IMR-90 (cell line): ENCODE data around the gene PRR5. TPM values are rescaled to one million over a fixed set of nuclear protein-coding genes. Genes with fewer than 3 reads are reported as not detected.

Experiments
- ATAC-seq: fragments of 200-7000 bp; cut with Tn5 transposase; 2 replicates; pipeline ENCODE4 v1.9.1; 2020; ENCODE audit warnings: low read depth, mild to moderate bottlenecking, moderate library complexity
- BruUV-seq: library from RNA; stranded (reverse); fragments of 400-500 nt; replicated peaks from 2 replicates; lab custom pipeline; 2021; lab: Mats Ljungman, UMichigan
- CTCF ChIA-PET: fragments of 300-600 bp; formaldehyde crosslinking; extraction: SDS; loops from one replicate; lab custom pipeline; 2021; ENCODE audit warnings: antibody characterized with exemption; lab: Yijun Ruan, JAX
- POLR2A ChIA-PET: fragments of 300-600 bp; sonication (Branson Sonifier 250); formaldehyde crosslinking; loops from one replicate; lab custom pipeline; 2022; ENCODE audit warnings: antibody characterized with exemption; ENCODE audit not compliant: unreplicated experiment; lab: Charles Lee
- DNase-seq: peaks from one replicate; pipeline ENCODE4 v3.0.0; 2013
- H2AFZ ChIP-seq: replicated peaks from 2 replicates; pipeline ENCODE3; 2013; ENCODE audit warnings: low read length, mild to moderate bottlenecking; ENCODE audit not compliant: poor library complexity
- H2AK5ac ChIP-seq: 2 replicates; pipeline ENCODE4 v1.6.1; 2013; ENCODE audit warnings: low read depth, low read length, inconsistent platforms
- H2AK9ac ChIP-seq: replicated peaks from 2 replicates; pipeline ENCODE3; 2013; ENCODE audit warnings: mild to moderate bottlenecking, low read depth, low read length, moderate library complexity; ENCODE audit not compliant: poor library complexity
- H2BK120ac ChIP-seq: 2 replicates; pipeline ENCODE4 v1.6.1; 2013; ENCODE audit warnings: low read depth, low read length, inconsistent platforms
- H2BK15ac ChIP-seq: 3 replicates; pipeline ENCODE4 v1.6.1; 2013; ENCODE audit warnings: low read depth, low read length, inconsistent platforms
- H2BK20ac ChIP-seq: 2 replicates; pipeline ENCODE4 v1.6.1; 2013; ENCODE audit warnings: low read depth, mild to moderate bottlenecking, inconsistent platforms, low read length, moderate library complexity
- H2BK5ac ChIP-seq: 2 replicates; pipeline ENCODE4 v1.6.1; 2013; ENCODE audit warnings: mild to moderate bottlenecking, low read depth, low read length, inconsistent platforms; ENCODE audit not compliant: poor library complexity, severe bottlenecking
- H3K14ac ChIP-seq: replicated peaks from 2 replicates; pipeline ENCODE4 v1.6.1; 2013; ENCODE audit warnings: low read depth, low read length, inconsistent platforms
- H3K18ac ChIP-seq: 2 replicates; pipeline ENCODE4 v1.6.1; 2013; ENCODE audit warnings: low read depth, low read length, control low read depth
- H3K23ac ChIP-seq: 2 replicates; pipeline ENCODE4 v1.6.1; 2013; ENCODE audit warnings: low read depth, low read length, inconsistent platforms
- H3K27ac ChIP-seq: 2 replicates; pipeline ENCODE4 v1.5.1; 2013; ENCODE audit warnings: mild to moderate bottlenecking, control low read depth, low read length; ENCODE audit not compliant: insufficient read depth
- H3K27me3 ChIP-seq: 2 replicates; pipeline ENCODE4 v1.6.1; 2013; ENCODE audit warnings: low read length; ENCODE audit not compliant: control insufficient read depth, insufficient read depth
- H3K36me3 ChIP-seq: 2 replicates; pipeline ENCODE4 v1.6.1; 2013; ENCODE audit warnings: low read length, mixed read lengths; ENCODE audit not compliant: control insufficient read depth, insufficient read depth
- H3K4ac ChIP-seq: 2 replicates; pipeline ENCODE4 v1.6.1; 2013; ENCODE audit warnings: low read depth, low read length, inconsistent platforms
- H3K4me1 ChIP-seq: 2 replicates; pipeline ENCODE4 v1.6.1; 2013; ENCODE audit warnings: low read length, mixed read lengths; ENCODE audit not compliant: control insufficient read depth, insufficient read depth
- H3K4me2 ChIP-seq: 2 replicates; pipeline ENCODE4 v1.6.1; 2013; ENCODE audit warnings: low read depth, mild to moderate bottlenecking, control low read depth, low read length, moderate library complexity
- H3K4me3 ChIP-seq: 2 replicates; pipeline ENCODE4 v1.5.1; 2013; ENCODE audit warnings: low read depth, mild to moderate bottlenecking, control low read depth, low read length, moderate library complexity; ENCODE audit not compliant: insufficient read depth
- H3K56ac ChIP-seq: 2 replicates; pipeline ENCODE4 v1.6.1; 2013; ENCODE audit warnings: low read length, inconsistent platforms; ENCODE audit not compliant: insufficient read depth; ENCODE audit errors: extremely low read depth
- H3K79me1 ChIP-seq, 2 experiments: 2 replicates each; pipeline ENCODE4 v1.6.1; 2013; ENCODE audit warnings: low read length in 2 of 2, inconsistent platforms in 1 of 2, low read depth in 1 of 2
- H3K9ac ChIP-seq: 2 replicates; pipeline ENCODE4 v1.6.1; 2013; ENCODE audit warnings: low read depth, low read length, control low read depth
- H3K9me1 ChIP-seq: 2 replicates; pipeline ENCODE4 v1.6.1; 2013; ENCODE audit warnings: low read length, inconsistent platforms; ENCODE audit not compliant: insufficient read depth
- H3K9me3 ChIP-seq: 2 replicates; pipeline ENCODE4 v1.6.1; 2013; ENCODE audit warnings: low read length; ENCODE audit not compliant: control insufficient read depth, insufficient read depth
- H4K20me1 ChIP-seq: 2 replicates; pipeline ENCODE4 v1.6.1; 2013; ENCODE audit warnings: low read length, inconsistent platforms; ENCODE audit not compliant: insufficient read depth
- H4K5ac ChIP-seq: 2 replicates; pipeline ENCODE4 v1.6.1; 2013; ENCODE audit warnings: mild to moderate bottlenecking, low read depth, low read length, control low read depth
- H4K8ac ChIP-seq, 2 experiments: 2 replicates each; pipeline ENCODE4 v1.6.1; 2013; ENCODE audit warnings: low read depth in 2 of 2, low read length in 2 of 2, control low read depth in 1 of 2, inconsistent platforms in 1 of 2
- H4K91ac ChIP-seq: 2 replicates; pipeline ENCODE4 v1.6.1; 2013; ENCODE audit warnings: low read depth, low read length, inconsistent platforms; ENCODE audit not compliant: insufficient read depth
- BHLHE40 ChIP-seq: fragments of 150-350 bp; IDR thresholded peaks from 2 replicates; pipeline ENCODE4 v1.6.1; 2016; ENCODE audit warnings: mild to moderate bottlenecking, low read depth, low read length
- CEBPB ChIP-seq: IDR thresholded peaks from 2 replicates; pipeline ENCODE4 v1.6.1; 2012; ENCODE audit warnings: low read depth, low read length, improper control_type of control experiment
- CHD1 ChIP-seq: IDR thresholded peaks from 2 replicates; pipeline ENCODE4 v1.6.1; 2012; ENCODE audit warnings: low read depth, low read length, improper control_type of control experiment
- CTCF ChIP-seq: conservative IDR thresholded peaks from 2 replicates; pipeline ENCODE4 v1.5.1; 2012; ENCODE audit warnings: mild to moderate bottlenecking, low read depth, low read length, improper control_type of control experiment
- ELK1 ChIP-seq: fragments of 150-350 bp; IDR thresholded peaks from 2 replicates; pipeline ENCODE4 v1.6.1; 2016; ENCODE audit warnings: low read depth, mild to moderate bottlenecking, low read length, moderate library complexity, borderline replicate concordance
- FOS ChIP-seq: fragments of 150-350 bp; IDR thresholded peaks from 2 replicates; pipeline ENCODE4 v1.6.1; 2016; ENCODE audit warnings: low read depth, low read length
- MAFK ChIP-seq: IDR thresholded peaks from 2 replicates; pipeline ENCODE4 v1.6.1; 2012; ENCODE audit warnings: low read depth, low read length, improper control_type of control experiment
- MAZ ChIP-seq: IDR thresholded peaks from 2 replicates; pipeline ENCODE4 v1.6.1; 2012; ENCODE audit warnings: low read depth, mild to moderate bottlenecking, low read length, improper control_type of control experiment, moderate library complexity, borderline replicate concordance
- MXI1 ChIP-seq: IDR thresholded peaks from 2 replicates; pipeline ENCODE4 v1.6.1; 2012; ENCODE audit warnings: low read depth, mild to moderate bottlenecking, low read length, moderate library complexity, borderline replicate concordance
- NFE2L2 ChIP-seq: fragments of 150-350 bp; IDR thresholded peaks from 2 replicates; pipeline ENCODE4 v1.6.1; 2016; ENCODE audit warnings: low read depth, mild to moderate bottlenecking, low read length
- POLR2A ChIP-seq: IDR thresholded peaks from 2 replicates; pipeline ENCODE4 v1.6.1; 2012; ENCODE audit warnings: mild to moderate bottlenecking, low read depth, low read length
- RAD21 ChIP-seq: IDR thresholded peaks from 2 replicates; pipeline ENCODE4 v1.6.1; 2012; ENCODE audit warnings: low read length, improper control_type of control experiment
- RCOR1 ChIP-seq: IDR thresholded peaks from 2 replicates; pipeline ENCODE4 v1.6.1; 2012; ENCODE audit warnings: mild to moderate bottlenecking, low read length, improper control_type of control experiment; ENCODE audit not compliant: insufficient replicate concordance
- RFX5 ChIP-seq: IDR thresholded peaks from 2 replicates; pipeline ENCODE4 v1.8.0; 2012; ENCODE audit warnings: low read depth, mild to moderate bottlenecking, low read length, moderate library complexity
- SMC3 ChIP-seq: fragments of 150-350 bp; IDR thresholded peaks from 2 replicates; pipeline ENCODE4 v1.6.1; 2016; ENCODE audit warnings: low read depth, mild to moderate bottlenecking, antibody characterized with exemption, low read length, moderate library complexity
- USF2 ChIP-seq: fragments of 150-350 bp; IDR thresholded peaks from 2 replicates; pipeline ENCODE4 v1.6.1; 2017; ENCODE audit warnings: mild to moderate bottlenecking, antibody characterized with exemption, low read length, low read depth
- WGBS, 2 experiments: methylation state at CpG; one replicate each; pipeline versions ENCODE4 v1.1.5 to v1.1.7; 2013; ENCODE audit warnings: missing lambda C conversion rate in 2 of 2; ENCODE audit not compliant: insufficient read length in 1 of 2; ENCODE audit errors: extremely low coverage in 2 of 2; 5-methylcytosine and 5-hydroxymethylcytosine counted together
- dilution Hi-C: fragments of 300-500 bp; cut with HindIII; formaldehyde crosslinking; loops from one replicate; pipeline ENCODE4 v1.14.3; 2018; ENCODE audit warnings: low sequenced_read_pairs; ENCODE audit not compliant: unreplicated experiment
- in situ Hi-C: fragments of 300-500 bp; cut with MboI; formaldehyde crosslinking; loops from 3 replicates; pipeline ENCODE4 v1.14.3; 2019; ENCODE audit warnings: low sequenced_read_pairs, inconsistent platforms, mixed read lengths
- intact Hi-C: fragments of 100-400 bp; cut with micrococcal nuclease; formaldehyde crosslinking; loops from 2 replicates; pipeline ENCODE4 v1.10.0; 2022
- polyA plus RNA-seq, 3 experiments: library from polyadenylated mRNA; depleted of rRNA; stranded (reverse); fragments of >200 nt; gene quantifications; 2 replicates each; pipeline ENCODE4 v1.2.3, GENCODE V29; 2012; ENCODE audit warnings: low replicate concordance in 1 of 3
- total RNA-seq: library from RNA; depleted of rRNA; stranded (reverse); fragments of >200 nt; gene quantifications from 2 replicates; pipeline ENCODE4 v1.2.3, GENCODE V29; 2012

The PRR5 gene
- total and polyA plus RNA-seq, 2 of the 4 experiments (the other 2 are of a cell fraction): 8.1 to 24.3 TPM

GRCh38 chr22:44777364-44777755, 75.4 kb downstream of the PRR5 start:
- no peak overlapping the region for H3K4me3 ChIP-seq
- in situ Hi-C loops: no loop called here
- no peak overlapping the region for H3K27ac ChIP-seq
- H3K18ac ChIP-seq: no peak overlapping the region
- no peaks in the 10 kb centered on the region for H3K4me1 ChIP-seq
- CTCF ChIA-PET: interaction anchor here (0.7 kb wide), 1 partner anchor 1749 kb away, joined by 4 read pairs; no protein-coding TSS in a partner anchor
- H3K9me3 ChIP-seq: peaks cover 5% of the 10 kb centered on the region
- no peak overlapping the region for H2BK15ac ChIP-seq
- H4K91ac ChIP-seq: no peak overlapping the region
- H3K36me3 ChIP-seq: no peaks in the 10 kb centered on the region
- ATAC-seq (no peak), DNase-seq (no peak)
- no peak overlapping the region for H3K14ac ChIP-seq
- H2BK120ac ChIP-seq: no peak overlapping the region
- H2AK5ac ChIP-seq: no peak overlapping the region
- H3K23ac ChIP-seq: no peak overlapping the region
- H4K20me1 ChIP-seq: no peaks in the 10 kb centered on the region
- no peak overlapping the region for H3K4ac ChIP-seq
- dilution Hi-C loops: no loop called here
- H3K27me3 ChIP-seq: peaks cover 5% of the 10 kb centered on the region; the same call in 1 of the 2 replicates
- intact Hi-C loops: no loop called here
- H2AFZ ChIP-seq: no peak overlapping the region
- H3K4me2 ChIP-seq: no peak overlapping the region
- no peak for TF ChIP-seq RFX5
- no peak for TF ChIP-seq CEBPB
- no peak for TF ChIP-seq CHD1
- TF ChIP-seq RCOR1: no peak
- no peak for TF ChIP-seq FOS
- TF ChIP-seq MAFK: no peak
- no peak for TF ChIP-seq USF2
- no peak for TF ChIP-seq POLR2A
- no peak for TF ChIP-seq RAD21
- TF ChIP-seq MAZ: no peak
- no peak for TF ChIP-seq ELK1
- TF ChIP-seq MXI1: no peak
- no peak for TF ChIP-seq CTCF
- no peak for TF ChIP-seq NFE2L2
- no peak for TF ChIP-seq BHLHE40
- no peak for TF ChIP-seq SMC3
- no peak overlapping the region for H2AK9ac ChIP-seq
- no peak overlapping the region for H4K8ac ChIP-seq
- H3K79me1 ChIP-seq: no peaks in the 10 kb centered on the region
- no peaks in the 10 kb centered on the region for H3K9me1 ChIP-seq
- no peak overlapping the region for H2BK20ac ChIP-seq
- no peak overlapping the region for H3K56ac ChIP-seq
- BruUV-seq: no TSS peak
- POLR2A ChIA-PET: no interaction called here
- H3K9ac ChIP-seq: no peak overlapping the region
- no CpG with 5 or more reads among the region's 2 CpGs for WGBS, 2 experiments
- H4K5ac ChIP-seq: no peak overlapping the region
- H2BK5ac ChIP-seq: no peak overlapping the region
